Measurements from ENCODE around the gene LDLR. TPM values are rescaled to one million over a fixed set of nuclear protein-coding genes. Genes with fewer than 3 reads are reported as not detected.

Gene LDLR
- total RNA-seq = 12.8 TPM
- long read RNA-seq, partial matches to known transcripts = 1 of 2 reads
- long read RNA-seq, other reads (novel, unspliced or antisense) = 1 of 2 reads

DNA sequence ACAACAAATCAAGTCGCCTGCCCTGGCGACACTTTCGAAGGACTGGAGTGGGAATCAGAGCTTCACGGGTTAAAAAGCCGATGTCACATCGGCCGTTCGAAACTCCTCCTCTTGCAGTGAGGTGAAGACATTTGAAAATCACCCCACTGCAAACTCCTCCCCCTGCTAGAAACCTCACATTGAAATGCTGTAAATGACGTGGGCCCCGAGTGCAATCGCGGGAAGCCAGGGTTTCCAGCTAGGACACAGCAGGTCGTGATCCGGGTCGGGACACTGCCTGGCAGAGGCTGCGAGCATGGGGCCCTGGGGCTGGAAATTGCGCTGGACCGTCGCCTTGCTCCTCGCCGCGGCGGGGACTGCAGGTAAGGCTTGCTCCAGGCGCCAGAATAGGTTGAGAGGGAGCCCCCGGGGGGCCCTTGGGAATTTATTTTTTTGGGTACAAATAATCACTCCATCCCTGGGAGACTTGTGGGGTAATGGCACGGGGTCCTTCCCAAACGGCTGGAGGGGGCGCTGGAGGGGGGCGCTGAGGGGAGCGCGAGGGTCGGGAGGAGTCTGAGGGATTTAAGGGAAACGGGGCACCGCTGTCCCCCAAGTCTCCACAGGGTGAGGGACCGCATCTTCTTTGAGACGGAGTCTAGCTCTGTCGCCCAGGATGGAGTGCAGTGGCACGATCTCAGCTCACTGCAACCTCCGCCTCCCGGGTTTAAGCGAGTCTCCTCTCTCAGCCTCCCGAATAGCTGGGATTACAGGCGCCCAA is at the start of gene LDLR:
Gene LDLR (plus strand): TSS at position 210 of the 760 bp plus-strand sequence. CDS start 86 bp downstream, at position 296.
- intact Hi-C loops (cut with DNase I) = loop anchor here (5.0 kb wide), 2 partner anchors 43 to 52 kb away; no protein-coding TSS in a partner anchor
- peak; percentile 90 for DNase-seq (ENCODE audit: missing footprints)
- peak; percentile 57 for ATAC-seq

GRCh38 chr19:11041194-11041593 is 48.1 kb upstream of the LDLR start:
- ATAC-seq (no peak), DNase-seq (ENCODE audit: missing footprints) (no peak)
- intact Hi-C loops (cut with DNase I) = no loop called here

- DNase-seq (ENCODE audit: missing footprints) = no peak
- intact Hi-C loops (cut with DNase I) = no loop called here
- ATAC-seq = no peak
Observed at GRCh38 chr19:11041966-11042627, 47.2 kb upstream of the LDLR start.

- no peak for DNase-seq (ENCODE audit: missing footprints)
- no peak for ATAC-seq
- intact Hi-C loops (cut with DNase I) = no loop called here
Observed at GRCh38 chr19:11044431-11044830, 44.8 kb upstream of the LDLR start.

- intact Hi-C loops (cut with DNase I) = no loop called here
- DNase-seq (ENCODE audit: missing footprints) (no peak), ATAC-seq (no peak)
Observed at GRCh38 chr19:11045536-11045935, 43.7 kb upstream of the LDLR start.

GRCh38 chr19:11046605-11047354 is 42.5 kb upstream of the LDLR start:
- ATAC-seq (no peak), DNase-seq (ENCODE audit: missing footprints) (no peak)
- intact Hi-C loops (cut with DNase I) = no loop called here

DNA sequence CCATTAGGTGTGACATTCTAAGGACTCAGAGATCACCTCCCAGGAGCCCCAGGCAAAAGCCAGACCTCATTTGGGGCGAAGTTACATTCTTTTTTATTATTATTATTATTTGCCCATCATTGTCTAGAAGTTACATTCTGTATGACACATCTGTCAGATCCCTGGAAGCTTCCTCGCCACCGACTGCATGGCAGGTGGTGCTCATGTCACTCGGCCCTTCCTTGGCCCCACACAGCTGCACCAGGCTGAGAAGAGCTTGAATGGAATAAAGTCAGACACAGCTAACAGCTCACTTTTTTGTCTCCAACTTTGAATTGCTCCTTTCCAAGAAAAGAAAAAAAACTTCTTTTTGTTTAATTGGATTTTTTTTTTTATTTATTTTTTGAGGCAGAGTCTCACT is 41.4 kb upstream of the LDLR start:
- no peak for ATAC-seq
- intact Hi-C loops (cut with DNase I) = no loop called here
- DNase-seq (ENCODE audit: missing footprints) = no peak

DNA sequence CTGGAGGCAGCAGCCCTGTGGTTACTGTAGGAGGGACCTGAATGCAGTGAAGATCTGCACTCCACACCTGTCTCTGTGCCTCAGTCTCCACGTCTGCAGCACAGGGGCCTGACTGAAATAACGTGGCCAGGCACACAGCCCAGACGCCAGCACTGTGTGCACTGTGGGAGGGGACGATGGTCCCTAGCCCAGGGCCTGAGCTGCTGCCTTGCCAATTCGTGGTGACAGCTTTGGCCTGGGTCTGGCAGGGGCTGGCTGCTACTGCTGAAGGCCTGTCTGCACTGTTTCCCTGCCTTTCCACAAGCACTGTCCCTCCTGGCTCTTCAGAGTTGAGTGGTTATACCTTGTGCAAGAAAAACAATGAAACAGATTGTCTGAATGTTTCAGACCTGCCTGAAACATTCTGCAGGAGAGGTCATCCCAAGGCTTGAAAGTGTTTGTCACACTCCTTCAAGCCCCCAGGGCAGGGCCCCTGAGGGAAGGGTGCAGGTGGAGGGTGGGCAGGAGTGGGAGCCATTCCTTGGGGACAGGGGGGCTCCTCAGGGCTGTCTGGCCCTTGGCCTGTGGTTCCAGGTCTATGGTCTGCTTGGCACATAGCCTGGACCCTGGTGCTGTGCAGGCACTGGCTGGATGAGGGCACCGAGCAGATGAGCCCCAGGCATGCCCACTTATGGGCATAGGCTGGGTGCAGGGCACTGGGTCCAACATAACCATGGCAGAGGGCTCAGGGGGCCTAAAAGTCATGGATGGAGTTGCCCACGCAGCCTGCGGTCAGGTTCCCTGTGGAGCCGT is 38.7 kb upstream of the LDLR start:
- ATAC-seq (peak; percentile 61), DNase-seq (ENCODE audit: missing footprints) (no peak)
- intact Hi-C loops (cut with DNase I) = no loop called here

- ATAC-seq (no peak), DNase-seq (ENCODE audit: missing footprints) (no peak)
- intact Hi-C loops (cut with DNase I) = no loop called here
Observed at GRCh38 chr19:11053817-11054195, 35.5 kb upstream of the LDLR start.

DNA sequence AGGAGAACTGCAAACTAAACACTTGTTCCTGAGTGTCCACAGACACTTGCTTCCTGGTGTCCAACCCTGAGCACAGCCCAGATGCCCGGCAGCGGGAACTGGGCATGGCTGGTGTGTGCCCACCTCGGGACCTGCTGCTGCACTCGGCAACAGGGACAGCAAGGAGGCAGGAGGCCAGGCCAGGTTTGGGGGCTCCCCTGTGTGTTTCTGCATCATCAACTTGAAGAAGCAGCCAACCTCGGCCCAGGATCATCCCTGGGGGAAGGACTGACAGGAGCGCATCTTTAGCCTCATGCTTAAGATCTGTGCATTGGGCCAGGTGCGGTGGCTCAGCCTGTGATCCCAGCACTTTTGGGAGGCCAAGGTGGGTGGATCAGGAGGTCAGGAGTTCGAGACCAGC is 35.1 kb upstream of the LDLR start:
- ATAC-seq (no peak), DNase-seq (ENCODE audit: missing footprints) (peak; percentile 54)
- intact Hi-C loops (cut with DNase I) = no loop called here

DNA sequence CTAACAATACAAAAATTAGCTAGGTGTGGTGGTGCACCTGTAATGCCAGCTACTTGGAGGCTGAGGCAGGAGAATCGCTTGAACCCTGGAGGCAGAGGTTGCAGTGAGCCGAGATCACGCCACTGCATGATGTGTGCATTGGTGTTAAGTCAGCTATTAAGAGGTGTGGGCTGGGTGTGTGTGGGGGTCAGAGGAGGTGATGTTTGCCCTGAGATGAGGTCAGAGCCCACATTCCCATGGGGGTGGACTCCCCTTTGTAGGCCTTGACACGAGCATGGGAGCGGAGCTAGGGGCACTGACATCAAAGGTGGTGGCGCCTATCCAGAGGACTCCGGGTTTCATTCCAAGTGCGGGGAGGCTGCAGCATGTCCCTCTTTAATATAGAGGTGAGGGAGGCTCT is 34.6 kb upstream of the LDLR start:
- ATAC-seq = no peak
- intact Hi-C loops (cut with DNase I) = no loop called here
- DNase-seq (ENCODE audit: missing footprints) = peak; percentile 34

- intact Hi-C loops (cut with DNase I) = no loop called here
- DNase-seq (ENCODE audit: missing footprints) (peak; percentile 50), ATAC-seq (no peak)
Observed at GRCh38 chr19:11058246-11059030, 30.8 kb upstream of the LDLR start.

DNA sequence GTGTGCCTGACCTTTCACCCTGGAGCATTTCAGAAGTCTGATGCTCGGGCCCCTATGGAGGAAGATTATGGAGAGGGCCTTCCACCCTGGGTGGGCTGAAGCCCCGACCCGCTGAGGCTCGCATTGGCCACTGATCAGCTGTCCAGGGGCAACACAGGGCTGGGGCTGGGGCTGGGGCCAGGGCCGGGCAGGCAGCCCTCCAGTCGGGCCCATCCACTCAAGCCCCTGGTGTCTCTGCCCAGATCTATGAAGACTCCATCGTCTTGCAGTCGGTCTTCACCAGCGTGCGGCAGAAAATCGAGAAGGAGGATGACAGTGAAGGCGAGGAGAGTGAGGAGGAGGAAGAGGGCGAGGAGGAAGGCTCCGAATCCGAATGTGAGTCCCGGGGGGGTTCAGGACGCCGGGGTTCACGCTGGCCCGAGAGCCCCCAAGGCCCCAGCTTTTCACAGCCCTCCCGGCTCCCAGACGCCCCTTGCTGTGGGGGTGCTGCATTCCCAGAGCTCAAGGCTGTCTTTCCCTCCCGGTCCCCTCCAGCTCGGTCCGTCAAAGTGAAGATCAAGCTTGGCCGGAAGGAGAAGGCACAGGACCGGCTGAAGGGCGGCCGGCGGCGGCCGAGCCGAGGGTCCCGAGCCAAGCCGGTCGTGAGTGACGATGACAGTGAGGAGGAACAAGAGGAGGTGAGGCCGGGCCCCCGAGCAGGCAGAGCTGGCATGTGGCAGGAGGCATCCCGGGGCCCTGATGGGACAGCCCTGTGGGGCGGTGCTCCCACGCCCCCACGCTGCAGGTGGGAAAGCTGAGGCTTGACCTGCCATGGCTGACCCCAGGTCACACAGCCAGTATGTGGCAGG is 29.5 kb upstream of the LDLR start:
- ATAC-seq (no peak), DNase-seq (ENCODE audit: missing footprints) (peak; percentile 16)
- intact Hi-C loops (cut with DNase I) = no loop called here

DNA sequence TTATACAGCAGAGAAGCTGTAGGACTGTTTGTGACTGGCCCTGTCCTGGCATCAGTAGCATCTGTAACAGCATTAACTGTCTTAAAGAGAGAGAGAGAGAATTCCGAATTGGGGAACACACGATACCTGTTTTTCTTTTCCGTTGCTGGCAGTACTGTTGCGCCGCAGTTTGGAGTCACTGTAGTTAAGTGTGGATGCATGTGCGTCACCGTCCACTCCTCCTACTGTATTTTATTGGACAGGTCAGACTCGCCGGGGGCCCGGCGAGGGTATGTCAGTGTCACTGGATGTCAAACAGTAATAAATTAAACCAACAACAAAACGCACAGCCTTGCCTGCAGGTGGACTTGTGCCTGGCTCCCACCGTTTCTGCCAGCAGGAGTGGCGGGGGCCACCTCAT is 27.3 kb upstream of the LDLR start:
- intact Hi-C loops (cut with DNase I) = no loop called here
- DNase-seq (ENCODE audit: missing footprints) (peak; percentile 39), ATAC-seq (no peak)

GRCh38 chr19:11063434-11063833 is 25.8 kb upstream of the LDLR start:
- DNase-seq (ENCODE audit: missing footprints) (no peak), ATAC-seq (no peak)
- intact Hi-C loops (cut with DNase I) = no loop called here

DNA sequence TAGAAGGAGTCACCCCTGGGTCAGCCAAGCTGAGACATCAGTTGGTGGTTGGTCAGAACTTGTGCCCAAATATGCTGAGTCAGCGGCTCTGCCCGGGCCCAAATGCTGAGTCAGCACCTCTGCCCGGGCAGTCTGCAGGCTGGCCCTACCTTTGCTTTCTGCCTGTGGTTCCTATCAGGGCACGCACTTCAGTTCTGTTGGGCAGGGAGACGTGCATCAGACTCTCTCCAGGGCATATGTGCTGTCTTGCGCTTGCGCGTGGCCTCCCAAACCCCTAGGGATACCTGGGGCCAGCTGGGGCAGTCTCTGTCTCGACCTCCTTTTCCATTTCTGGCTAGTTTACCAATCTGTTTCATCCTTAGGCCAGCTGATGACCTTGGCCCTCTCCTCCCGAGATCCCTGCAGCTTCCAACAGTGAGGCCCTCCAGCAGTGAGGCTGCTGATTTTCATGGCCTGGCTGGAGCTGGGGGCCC is 24.4 kb upstream of the LDLR start:
- ATAC-seq (no peak), DNase-seq (ENCODE audit: missing footprints) (peak; percentile 62)
- intact Hi-C loops (cut with DNase I) = no loop called here

DNA sequence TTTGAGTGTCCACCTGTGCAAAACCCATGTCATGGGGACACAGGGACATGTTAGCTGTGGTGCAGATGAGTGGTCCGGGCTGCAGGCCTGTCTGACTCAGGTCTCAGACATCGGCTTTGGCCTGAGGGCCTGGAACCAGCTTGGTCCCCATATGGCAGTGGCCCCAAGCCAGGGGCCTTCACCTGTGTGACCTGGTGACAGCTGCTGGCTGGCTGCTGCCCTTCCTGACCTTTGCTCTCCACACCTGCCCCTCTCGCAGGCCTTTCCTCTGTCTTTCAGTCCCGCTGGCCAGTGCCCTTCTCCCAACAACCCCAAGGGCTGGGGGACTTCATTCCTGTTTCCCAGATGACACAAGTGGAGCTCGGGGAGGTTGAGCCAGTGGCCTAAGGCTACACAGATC is 22.9 kb upstream of the LDLR start:
- DNase-seq (ENCODE audit: missing footprints) (peak; percentile 47), ATAC-seq (no peak)
- intact Hi-C loops (cut with DNase I) = no loop called here
